ENCODE results near the gene ATF1.
"Not testable (repeated sequence)": the region's sequence is repeated elsewhere in the genome, so short reads cannot be mapped to it uniquely, and the experiment has no call there.

DNA sequence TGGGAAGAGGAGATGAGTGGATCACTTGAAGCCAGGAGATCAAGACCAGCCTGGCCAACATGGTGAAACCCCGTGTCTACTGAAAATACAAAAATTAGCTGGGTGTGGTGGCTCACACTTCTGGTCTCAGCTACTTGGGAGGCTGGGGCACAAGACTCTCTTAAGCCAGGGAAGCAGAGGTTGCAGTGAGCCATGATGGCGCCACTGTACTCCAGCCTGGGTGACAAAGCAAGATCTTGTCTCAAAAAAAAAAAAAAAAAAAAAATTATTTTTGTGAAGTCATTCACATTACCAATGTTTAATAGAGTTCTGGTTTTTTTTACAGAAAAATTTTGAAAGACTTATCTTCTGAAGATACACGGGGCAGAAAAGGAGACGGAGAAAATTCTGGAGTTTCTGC, 45.2 kb downstream of the ATF1 start:
- TF ChIP-seq YY1 (IDR thresholded peaks at IDR 0.05; ENCODE audit: insufficient read depth, insufficient read length); ZNF274 (IDR thresholded peaks at IDR 0.05; ENCODE audit: low read depth, low read length); SUZ12 (IDR thresholded peaks at IDR 0.05; ENCODE audit: extremely low read depth, insufficient read depth, insufficient read length): not testable (repeated sequence)
